CD4-positive, alpha-beta T cell (primary cell): ENCODE data around the gene BEND2. TPM values are rescaled to one million over a fixed set of nuclear protein-coding genes. Genes with fewer than 3 reads are reported as not detected.
A peak's percentile ranks its signal among the peaks of the same experiment; 100 is the strongest.

Experiments used
- ATAC-seq: fragments of 200-7000 bp; cut with Tn5 transposase; one replicate; pipeline ENCODE4 v1.10.0; 2022; ENCODE audit warnings: mild to moderate bottlenecking; ENCODE audit not compliant: poor library complexity
- CTCF ChIA-PET: fragments of 350-600 bp; sonication (Branson Sonifier 250); formaldehyde crosslinking; loops from one replicate; lab custom pipeline; 2021; ENCODE audit warnings: antibody characterized with exemption, inconsistent platforms; lab: Charles Lee
- POLR2A ChIA-PET: fragments of 350-600 bp; sonication (Branson Sonifier 250); formaldehyde crosslinking; loops from one replicate; lab custom pipeline; 2021; ENCODE audit warnings: antibody characterized with exemption, inconsistent platforms; lab: Charles Lee
- DNase-seq, 14 experiments: peaks; one replicate each; pipeline ENCODE4 v3.0.0-alpha.2; 2013 to 2020; ENCODE audit warnings: mixed read lengths in 2 of 14
- H3K27ac ChIP-seq, 2 donors: one replicate each; pipeline versions ENCODE4 v1.5.1 to v1.7.0; 2013; ENCODE audit warnings: low read length in 2 of 2, low read depth in 1 of 2, mild to moderate bottlenecking in 1 of 2
- H3K27me3 ChIP-seq, 2 experiments: 1 replicate in 1 of 2; 2 replicates in 1 of 2; pipeline versions ENCODE4 v1.6.1 to v1.7.0; 2013; ENCODE audit warnings: low read length in 2 of 2, control low read depth in 1 of 2, mild to moderate bottlenecking in 1 of 2, moderate library complexity in 1 of 2; ENCODE audit not compliant: insufficient read depth in 2 of 2, control insufficient read depth in 1 of 2
- H3K36me3 ChIP-seq: one replicate; pipeline ENCODE4 v1.6.1; 2013; ENCODE audit warnings: low read length, control low read depth; ENCODE audit not compliant: insufficient read depth
- H3K4me1 ChIP-seq: one replicate; pipeline ENCODE4 v1.6.1; 2013; ENCODE audit warnings: low read length, control low read depth; ENCODE audit not compliant: insufficient read depth
- H3K4me3 ChIP-seq: one replicate; pipeline ENCODE4 v1.5.1; 2013; ENCODE audit warnings: mild to moderate bottlenecking, low read length, moderate library complexity
- H3K9me3 ChIP-seq, 2 experiments: 1 replicate in 1 of 2; 2 replicates in 1 of 2; pipeline versions ENCODE4 v1.6.1 to v1.7.0; 2013; ENCODE audit warnings: low read length in 2 of 2, mild to moderate bottlenecking in 2 of 2, control low read depth in 1 of 2, moderate library complexity in 1 of 2; ENCODE audit not compliant: control insufficient read depth in 1 of 2, insufficient read depth in 1 of 2
- H3K27ac Mint-ChIP-seq: one replicate; pipeline ENCODE4 v1.8.0; 2020; ENCODE audit warnings: mixed read lengths
- H3K27me3 Mint-ChIP-seq: one replicate; pipeline ENCODE4 v1.8.0; 2021; ENCODE audit warnings: mixed read lengths
- H3K36me3 Mint-ChIP-seq: one replicate; pipeline ENCODE4 v1.8.0; 2021; ENCODE audit warnings: low read depth, mixed read lengths
- H3K4me1 Mint-ChIP-seq: one replicate; pipeline ENCODE4 v1.8.0; 2021; ENCODE audit warnings: low read depth, mixed read lengths
- H3K4me3 Mint-ChIP-seq: one replicate; pipeline ENCODE4 v1.8.0; 2020; ENCODE audit warnings: mild to moderate bottlenecking, mixed read lengths
- H3K9me3 Mint-ChIP-seq: one replicate; pipeline ENCODE4 v1.8.0; 2020; ENCODE audit warnings: mixed read lengths
- CTCF ChIP-seq: fragments of 200-600 bp; IDR thresholded peaks from one replicate; pipeline ENCODE4 v1.8.0; 2022; ENCODE audit warnings: antibody characterized with exemption, mild to moderate bottlenecking
- intact Hi-C, 2 experiments: fragments of 100-400 bp; cut with DNase I in 1 of 2; cut with micrococcal nuclease in 1 of 2; formaldehyde crosslinking; loops; one replicate each; pipeline versions ENCODE4 v1.15.1 to v1.9.0; 2023 to 2025; cut with DNase I, micrococcal nuclease
- total RNA-seq, 174 experiments: library from RNA in 2 of 174; stranded (reverse) in 2 of 174; gene quantifications; one replicate each; pipeline ENCODE4 v1.2.3 and lab custom pipeline; 2021 to 2026

Gene BEND2
- total RNA-seq, 2 experiments from 2014 or later: not detected

- ChIA-PET CTCF (no interaction called here), POLR2A (no interaction called here)
- no peak for ATAC-seq
- no peak overlapping the region for H3K27ac Mint-ChIP-seq
- no peak for DNase-seq
- H3K4me1 ChIP-seq: no peaks in the 10 kb centered on the region
- intact Hi-C loops: no loop called here
- no peak overlapping the region for H3K4me3 Mint-ChIP-seq
- no peaks in the 10 kb centered on the region for H3K4me1 Mint-ChIP-seq
- H3K27ac ChIP-seq: no peak overlapping the region
- H3K9me3 Mint-ChIP-seq: no peaks in the 10 kb centered on the region
- no peaks in the 10 kb centered on the region for H3K36me3 Mint-ChIP-seq
- no peaks in the 10 kb centered on the region for H3K27me3 Mint-ChIP-seq
- TF ChIP-seq CTCF: no peak
- H3K4me3 ChIP-seq: no peak overlapping the region
- H3K36me3 ChIP-seq: no peaks in the 10 kb centered on the region
- no peaks in the 10 kb centered on the region for H3K27me3 ChIP-seq
- no peaks in the 10 kb centered on the region for H3K9me3 ChIP-seq
Observed at GRCh38 chrX:18228069-18228468, 7.4 kb upstream of the BEND2 start.

- Histone ChIP-seq H3K27me3 (no peaks in the 10 kb centered on the region), H3K36me3 (no peaks in the 10 kb centered on the region), H3K4me1 (no peaks in the 10 kb centered on the region), H3K9me3 (no peaks in the 10 kb centered on the region), H3K27ac (no peak overlapping the region), H3K4me3 (no peak overlapping the region)
- H3K36me3 Mint-ChIP-seq: no peaks in the 10 kb centered on the region
- ChIA-PET POLR2A (no interaction called here), CTCF (no interaction called here)
- H3K9me3 Mint-ChIP-seq: no peaks in the 10 kb centered on the region
- DNase-seq (no peak), ATAC-seq (no peak)
- no peak overlapping the region for H3K27ac Mint-ChIP-seq
- H3K4me1 Mint-ChIP-seq: no peaks in the 10 kb centered on the region
- no peak overlapping the region for H3K4me3 Mint-ChIP-seq
- H3K27me3 Mint-ChIP-seq: no peaks in the 10 kb centered on the region
- intact Hi-C loops: no loop called here
- TF ChIP-seq CTCF: no peak
Observed at GRCh38 chrX:18227458-18227857, 6.8 kb upstream of the BEND2 start.

GRCh38 chrX:18210470-18210869 is 10.2 kb downstream of the BEND2 start:
- no peak overlapping the region for H3K27ac Mint-ChIP-seq

More at GRCh38 chrX:18210470-18210869, 10.2 kb downstream of the BEND2 start:
- no peaks in the 10 kb centered on the region for H3K9me3 Mint-ChIP-seq
- H3K4me3 Mint-ChIP-seq: no peak overlapping the region
- Histone ChIP-seq H3K4me3 (no peak overlapping the region), H3K27ac (no peak overlapping the region), H3K27me3 (no peaks in the 10 kb centered on the region), H3K4me1 (no peaks in the 10 kb centered on the region), H3K36me3 (no peaks in the 10 kb centered on the region), H3K9me3 (no peaks in the 10 kb centered on the region)
- CTCF ChIA-PET: no interaction called here
- DNase-seq (peak in 2 of 14 experiments; percentile 1 to 8), ATAC-seq (no peak)
- intact Hi-C loops: loop anchor here (2.0 to 10.0 kb wide), 6 partner anchors 266 to 968 kb away; no protein-coding TSS in a partner anchor
- TF ChIP-seq CTCF: no peak
- no peaks in the 10 kb centered on the region for H3K36me3 Mint-ChIP-seq
- H3K27me3 Mint-ChIP-seq: no peaks in the 10 kb centered on the region
- H3K4me1 Mint-ChIP-seq: no peaks in the 10 kb centered on the region
- POLR2A ChIA-PET: no interaction called here
